PC-9 (cell line): ENCODE data around the gene TRABD2B.

Experiments used
- EZH2 ChIP-seq: fragments of 200-600 bp; sonication (generic); IDR thresholded peaks from 2 replicates; pipeline ENCODE4 v1.8.0; 2017; ENCODE audit warnings: antibody characterized with exemption, low read depth
- TF ChIP-seq, protein P1 (sequence below): fragments of 200-600 bp; sonication (generic); conservative IDR thresholded peaks from 2 replicates; pipeline ENCODE4 v1.6.1; 2017; ENCODE audit warnings: mixed run types, antibody characterized with exemption, mild to moderate bottlenecking, moderate library complexity

- TF ChIP-seq EZH2: no peak
- TF ChIP-seq, protein P1, sequence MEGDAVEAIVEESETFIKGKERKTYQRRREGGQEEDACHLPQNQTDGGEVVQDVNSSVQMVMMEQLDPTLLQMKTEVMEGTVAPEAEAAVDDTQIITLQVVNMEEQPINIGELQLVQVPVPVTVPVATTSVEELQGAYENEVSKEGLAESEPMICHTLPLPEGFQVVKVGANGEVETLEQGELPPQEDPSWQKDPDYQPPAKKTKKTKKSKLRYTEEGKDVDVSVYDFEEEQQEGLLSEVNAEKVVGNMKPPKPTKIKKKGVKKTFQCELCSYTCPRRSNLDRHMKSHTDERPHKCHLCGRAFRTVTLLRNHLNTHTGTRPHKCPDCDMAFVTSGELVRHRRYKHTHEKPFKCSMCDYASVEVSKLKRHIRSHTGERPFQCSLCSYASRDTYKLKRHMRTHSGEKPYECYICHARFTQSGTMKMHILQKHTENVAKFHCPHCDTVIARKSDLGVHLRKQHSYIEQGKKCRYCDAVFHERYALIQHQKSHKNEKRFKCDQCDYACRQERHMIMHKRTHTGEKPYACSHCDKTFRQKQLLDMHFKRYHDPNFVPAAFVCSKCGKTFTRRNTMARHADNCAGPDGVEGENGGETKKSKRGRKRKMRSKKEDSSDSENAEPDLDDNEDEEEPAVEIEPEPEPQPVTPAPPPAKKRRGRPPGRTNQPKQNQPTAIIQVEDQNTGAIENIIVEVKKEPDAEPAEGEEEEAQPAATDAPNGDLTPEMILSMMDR: peak; percentile 39
Observed at GRCh38 chr1:47931395-47931794, 65.8 kb downstream of the TRABD2B start.
